Sigmoid colon (tissue), 7 donors: ENCODE results near the gene MEIS1. TPM values are rescaled to one million over a fixed set of nuclear protein-coding genes. Genes with fewer than 3 reads are reported as not detected.

Experiments used
- DNase-seq: peaks from one replicate; pipeline ENCODE4 v3.0.0-alpha.2; 2019
- H3K27ac ChIP-seq, 4 donors: fragments of 200-600 bp; sonication (generic); one replicate each; pipeline ENCODE4 v1.5.1; 2016 to 2019; ENCODE audit warnings: mild to moderate bottlenecking in 1 of 4
- H3K27me3 ChIP-seq, 3 donors: fragments of 200-600 bp; sonication (generic); one replicate each; pipeline ENCODE4 v1.5.1; 2019; ENCODE audit warnings: mild to moderate bottlenecking in 1 of 3
- H3K36me3 ChIP-seq, 4 donors: fragments of 200-600 bp; sonication (generic); one replicate each; pipeline ENCODE4 v1.5.1; 2016 to 2019
- H3K4me1 ChIP-seq, 4 donors: fragments of 200-600 bp; sonication (generic); one replicate each; pipeline ENCODE4 v1.5.1; 2017 to 2019
- H3K4me3 ChIP-seq, 4 donors: fragments of 200-600 bp; sonication (generic); one replicate each; pipeline ENCODE4 v1.5.1; 2017 to 2019; ENCODE audit warnings: mild to moderate bottlenecking in 2 of 4, moderate library complexity in 1 of 4
- H3K9me3 ChIP-seq, 4 donors: fragments of 200-600 bp in 3 of 4; sonication (generic) in 3 of 4; one replicate each; pipeline versions ENCODE4 v1.5.1 to v1.6.1; 2013 to 2019
- EP300 ChIP-seq, 4 donors: sonication (generic); formaldehyde crosslinking; IDR thresholded peaks; one replicate each; pipeline ENCODE4 v1.6.1; 2017; ENCODE audit warnings: antibody characterized with exemption in 4 of 4
- POLR2A ChIP-seq, 2 donors: fragments of 450-650 bp; IDR thresholded peaks; one replicate each; pipeline ENCODE4 v1.6.1; 2016; ENCODE audit warnings: antibody characterized with exemption in 2 of 2, mild to moderate bottlenecking in 2 of 2, moderate library complexity in 2 of 2
- POLR2AphosphoS5 ChIP-seq, 4 donors: sonication (generic); formaldehyde crosslinking; IDR thresholded peaks; one replicate each; pipeline ENCODE4 v1.6.1; 2017; ENCODE audit warnings: antibody characterized with exemption in 4 of 4
- WGBS, 2 donors: extraction: QIAGEN DNeasy Blood & Tissue Kit; methylation state at CpG; one replicate each; pipeline ENCODE4 v1.1.7; 2013; 5-methylcytosine and 5-hydroxymethylcytosine counted together
- intact Hi-C: fragments of 100-400 bp; cut with DNase I; formaldehyde crosslinking; loops from one replicate; pipeline ENCODE4 v1.15.1; 2023
- polyA plus RNA-seq, 3 donors: library from polyadenylated mRNA; stranded (reverse); fragments of 200-250 nt; gene quantifications; one replicate each; pipeline ENCODE4 v1.2.3, GENCODE V29; 2013
- total RNA-seq, 4 donors: library from RNA; depleted of rRNA; stranded (reverse); fragments of >200 nt; gene quantifications; one replicate each; pipeline ENCODE4 v1.1.0, GENCODE V29; 2016
- TF ChIP-seq, protein P1 (sequence below), 4 experiments: fragments of 450-650 bp in 3 of 4; fragments of 200-600 bp in 1 of 4; IDR thresholded peaks; one replicate each; pipeline ENCODE4 v1.5.1; 2016 to 2019; ENCODE audit warnings: antibody characterized with exemption in 4 of 4, mild to moderate bottlenecking in 3 of 4, moderate library complexity in 2 of 4
- donor health status: healthy with polysubstance abuse.
- donor health status: Bipolar disorder and iron deficiency.
- donor health status: healthy.

Gene MEIS1
- total and polyA plus RNA-seq, 7 donors, result 2.8 to 144 (median 108) TPM

DNA sequence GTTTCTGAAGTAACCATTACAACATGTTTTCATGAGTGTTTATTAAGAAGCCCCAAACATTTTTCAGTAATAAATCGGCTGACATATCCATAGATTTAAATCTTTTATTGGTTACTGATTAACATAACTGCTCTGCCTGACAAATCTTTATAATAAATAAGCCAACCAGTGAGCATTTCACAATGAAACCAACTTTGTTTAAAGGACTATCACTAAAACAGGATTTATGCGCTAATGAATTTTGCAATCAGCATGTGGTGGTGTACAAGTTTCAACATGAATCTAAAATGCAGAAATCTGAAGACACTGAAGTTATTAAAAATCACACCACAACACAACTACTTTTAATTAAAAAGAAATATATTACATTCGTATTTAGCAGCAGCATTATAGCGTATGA lies 166.7 kb downstream of the MEIS1 start:
- 56 to 57% methylated on average over 4 of the region's 4 CpGs for WGBS, 2 donors
- TF ChIP-seq EP300 (IDR thresholded peaks at IDR 0.05) (no peak), POLR2AphosphoS5 (IDR thresholded peaks at IDR 0.05) (no peak), POLR2A (IDR thresholded peaks at IDR 0.05) (no peak)
- TF ChIP-seq, protein P1, sequence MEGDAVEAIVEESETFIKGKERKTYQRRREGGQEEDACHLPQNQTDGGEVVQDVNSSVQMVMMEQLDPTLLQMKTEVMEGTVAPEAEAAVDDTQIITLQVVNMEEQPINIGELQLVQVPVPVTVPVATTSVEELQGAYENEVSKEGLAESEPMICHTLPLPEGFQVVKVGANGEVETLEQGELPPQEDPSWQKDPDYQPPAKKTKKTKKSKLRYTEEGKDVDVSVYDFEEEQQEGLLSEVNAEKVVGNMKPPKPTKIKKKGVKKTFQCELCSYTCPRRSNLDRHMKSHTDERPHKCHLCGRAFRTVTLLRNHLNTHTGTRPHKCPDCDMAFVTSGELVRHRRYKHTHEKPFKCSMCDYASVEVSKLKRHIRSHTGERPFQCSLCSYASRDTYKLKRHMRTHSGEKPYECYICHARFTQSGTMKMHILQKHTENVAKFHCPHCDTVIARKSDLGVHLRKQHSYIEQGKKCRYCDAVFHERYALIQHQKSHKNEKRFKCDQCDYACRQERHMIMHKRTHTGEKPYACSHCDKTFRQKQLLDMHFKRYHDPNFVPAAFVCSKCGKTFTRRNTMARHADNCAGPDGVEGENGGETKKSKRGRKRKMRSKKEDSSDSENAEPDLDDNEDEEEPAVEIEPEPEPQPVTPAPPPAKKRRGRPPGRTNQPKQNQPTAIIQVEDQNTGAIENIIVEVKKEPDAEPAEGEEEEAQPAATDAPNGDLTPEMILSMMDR (IDR thresholded peaks at IDR 0.05), result no peak
- no peaks in the 10 kb centered on the region for H3K4me1 ChIP-seq
- no peaks in the 10 kb centered on the region for H3K36me3 ChIP-seq
- DNase-seq, result no peak
- no peak overlapping the region for H3K27ac ChIP-seq
- no peak overlapping the region for H3K4me3 ChIP-seq
- H3K27me3 ChIP-seq, result no peaks in the 10 kb centered on the region
- intact Hi-C loops, result no loop called here
- peaks cover 0 to 3% (median 0%) of the 10 kb centered on the region in 4 donors for H3K9me3 ChIP-seq

DNA sequence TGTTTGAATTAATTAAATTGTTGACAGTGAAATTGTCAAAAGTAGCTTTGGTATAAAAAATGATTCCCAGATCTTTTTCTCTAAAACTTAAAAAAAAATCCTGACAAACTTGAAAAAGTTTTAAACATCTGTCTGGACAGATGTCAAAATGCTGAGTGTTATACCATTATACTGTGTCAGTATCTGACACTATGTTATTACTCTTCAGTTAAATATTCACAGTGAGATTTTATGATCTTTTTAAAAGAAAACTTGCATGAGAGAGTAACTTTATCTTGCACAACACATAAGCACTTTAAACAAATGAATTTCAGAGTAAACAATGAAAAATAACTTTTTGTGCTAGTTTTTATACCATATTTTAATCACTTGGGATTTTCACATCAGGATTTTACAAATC lies 167.4 kb downstream of the MEIS1 start:
- Histone ChIP-seq H3K4me3 (no peak overlapping the region), H3K4me1 (no peaks in the 10 kb centered on the region), H3K27me3 (no peaks in the 10 kb centered on the region), H3K36me3 (no peaks in the 10 kb centered on the region), H3K9me3 (peaks cover 0 to 3% (median 0%) of the 10 kb centered on the region in 4 donors), H3K27ac (no peak overlapping the region)
- DNase-seq, result no peak
- intact Hi-C loops, result no loop called here
- TF ChIP-seq, protein P1 (IDR thresholded peaks at IDR 0.05), result no peak
- TF ChIP-seq POLR2A (IDR thresholded peaks at IDR 0.05), result no peak
- no peak for TF ChIP-seq EP300 (IDR thresholded peaks at IDR 0.05)
- TF ChIP-seq POLR2AphosphoS5 (IDR thresholded peaks at IDR 0.05), result no peak

DNA sequence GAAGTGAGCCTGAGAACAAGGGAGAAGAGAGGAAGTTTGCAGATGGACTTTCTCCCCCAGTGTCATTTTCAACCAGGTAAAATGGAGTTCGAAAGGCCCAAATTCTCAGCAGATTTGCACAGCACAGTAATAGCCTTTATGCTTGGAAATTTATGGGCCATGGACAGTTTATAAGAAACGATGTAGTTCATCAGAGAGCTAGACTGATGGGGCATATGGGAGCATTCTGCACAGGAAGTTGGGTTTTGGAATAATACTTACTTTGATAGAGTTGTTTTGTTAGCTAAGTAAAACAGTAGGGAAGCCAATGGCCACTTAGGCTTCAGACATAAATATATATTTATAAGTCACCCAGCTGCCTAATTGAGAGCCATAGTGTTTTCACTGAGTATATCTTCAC lies 169.4 kb downstream of the MEIS1 start:
- no peak overlapping the region for H3K27ac ChIP-seq
- intact Hi-C loops, result no loop called here
- no peak for DNase-seq
- no peaks in the 10 kb centered on the region for H3K36me3 ChIP-seq
- no peaks in the 10 kb centered on the region for H3K9me3 ChIP-seq
- WGBS, 2 donors, result 56 to 68% methylated on average over 2 of the region's 2 CpGs
- no peaks in the 10 kb centered on the region for H3K27me3 ChIP-seq
- no peak for TF ChIP-seq POLR2AphosphoS5 (IDR thresholded peaks at IDR 0.05)
- TF ChIP-seq, protein P1 (IDR thresholded peaks at IDR 0.05), result no peak
- no peak for TF ChIP-seq POLR2A (IDR thresholded peaks at IDR 0.05)
- no peak for TF ChIP-seq EP300 (IDR thresholded peaks at IDR 0.05)
- no peak overlapping the region for H3K4me3 ChIP-seq
- no peaks in the 10 kb centered on the region for H3K4me1 ChIP-seq

DNA sequence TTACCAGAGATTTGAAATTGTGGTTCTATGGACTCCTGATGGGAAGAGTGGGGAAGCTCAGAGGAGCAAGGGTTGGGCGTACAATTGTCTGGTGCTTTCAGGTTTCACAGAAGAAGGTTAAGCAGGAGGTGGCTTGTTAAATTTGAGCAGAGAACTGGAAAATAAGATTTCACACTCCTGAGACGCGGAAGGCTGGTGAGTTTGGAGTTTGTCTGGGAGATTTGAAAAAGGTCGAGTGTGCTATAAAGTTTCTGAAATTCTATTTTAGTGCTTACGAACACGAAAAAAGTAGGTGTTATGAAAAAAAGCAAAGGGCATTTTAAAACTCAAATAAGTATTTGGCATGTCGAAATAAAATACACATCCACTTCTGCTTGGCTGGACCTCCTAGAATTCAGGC lies 170.1 kb downstream of the MEIS1 start:
- H3K36me3 ChIP-seq, result no peaks in the 10 kb centered on the region
- 91 to 92% methylated on average over 7 of the region's 7 CpGs for WGBS, 2 donors
- no peaks in the 10 kb centered on the region for H3K27me3 ChIP-seq
- DNase-seq, result no peak
- intact Hi-C loops, result no loop called here
- peak overlapping the region in 1 of 4 donors; percentile 11 for H3K27ac ChIP-seq
- H3K4me3 ChIP-seq, result no peak overlapping the region
- TF ChIP-seq POLR2AphosphoS5 (IDR thresholded peaks at IDR 0.05) (no peak), EP300 (IDR thresholded peaks at IDR 0.05) (no peak), POLR2A (IDR thresholded peaks at IDR 0.05) (no peak)
- TF ChIP-seq, protein P1 (IDR thresholded peaks at IDR 0.05), result no peak
- H3K4me1 ChIP-seq, result no peaks in the 10 kb centered on the region
- H3K9me3 ChIP-seq, result no peaks in the 10 kb centered on the region

DNA sequence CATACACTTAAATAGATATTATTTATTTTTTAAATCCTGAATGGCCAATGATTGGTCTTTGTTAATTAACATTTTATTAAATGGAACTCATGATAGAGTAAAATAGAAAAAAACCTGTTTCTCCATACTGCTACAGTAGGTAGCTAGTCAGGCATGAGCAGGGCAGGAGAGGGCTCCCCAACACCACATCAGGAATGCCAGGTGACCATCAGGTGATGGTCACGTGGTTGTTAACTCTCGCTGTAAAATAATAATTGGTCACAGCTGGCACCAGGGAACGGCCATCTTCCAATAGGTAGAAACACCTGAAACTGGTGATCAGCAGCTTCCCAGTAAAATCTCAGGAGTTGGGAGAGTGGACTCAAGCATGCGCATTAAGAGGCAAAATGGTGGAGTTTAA lies 172.2 kb downstream of the MEIS1 start:
- H3K27me3 ChIP-seq, result no peaks in the 10 kb centered on the region
- DNase-seq, result no peak
- H3K36me3 ChIP-seq, result no peaks in the 10 kb centered on the region
- H3K4me1 ChIP-seq, result no peaks in the 10 kb centered on the region
- intact Hi-C loops, result no loop called here
- H3K9me3 ChIP-seq, result no peaks in the 10 kb centered on the region
- TF ChIP-seq POLR2AphosphoS5 (IDR thresholded peaks at IDR 0.05) (no peak), EP300 (IDR thresholded peaks at IDR 0.05) (no peak), POLR2A (IDR thresholded peaks at IDR 0.05) (no peak)
- TF ChIP-seq, protein P1 (IDR thresholded peaks at IDR 0.05), result no peak
- H3K27ac ChIP-seq, result no peak overlapping the region
- WGBS, 2 donors, result 75 to 94% methylated on average over 4 of the region's 4 CpGs
- H3K4me3 ChIP-seq, result no peak overlapping the region
